Diencephalon (tissue), 1 donor: ENCODE data around the gene IL20. TPM values are rescaled to one million over a fixed set of nuclear protein-coding genes. Genes with fewer than 3 reads are reported as not detected.

Experiments
- total RNA-seq: library from RNA; depleted of rRNA; stranded (reverse); fragments of >200 nt; gene quantifications from one replicate; pipeline ENCODE4 v1.2.3, GENCODE V29; 2014

IL20 gene
- total RNA-seq, result not detected

DNA sequence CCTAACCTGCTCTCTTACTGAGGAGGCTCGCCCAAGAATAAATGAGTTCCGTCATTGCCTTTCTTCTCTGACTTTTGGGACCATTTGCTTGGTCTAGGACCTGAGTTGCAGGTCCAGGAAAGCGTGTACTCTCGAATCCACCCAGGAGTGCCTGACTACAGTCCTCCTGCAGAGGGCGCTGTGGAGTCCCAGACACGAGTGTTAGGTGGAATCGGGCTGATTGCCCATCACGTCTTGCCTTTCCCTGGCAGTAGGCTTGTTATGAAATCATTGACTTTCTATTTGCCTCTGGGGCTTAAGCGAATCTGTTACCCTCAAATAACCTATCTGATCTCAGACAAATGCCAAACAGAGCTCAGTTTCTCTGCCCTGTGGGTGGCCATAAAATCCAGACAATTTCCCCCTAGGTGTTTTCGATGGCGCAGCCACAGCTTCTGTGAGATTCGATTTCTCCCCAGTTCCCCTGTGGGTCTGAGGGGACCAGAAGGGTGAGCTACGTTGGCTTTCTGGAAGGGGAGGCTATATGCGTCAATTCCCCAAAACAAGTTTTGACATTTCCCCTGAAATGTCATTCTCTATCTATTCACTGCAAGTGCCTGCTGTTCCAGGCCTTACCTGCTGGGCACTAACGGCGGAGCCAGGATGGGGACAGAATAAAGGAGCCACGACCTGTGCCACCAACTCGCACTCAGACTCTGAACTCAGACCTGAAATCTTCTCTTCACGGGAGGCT is at the start of gene IL20:
Gene IL20 (plus strand): TSS at position 685 of the 733 bp plus-strand sequence. CDS start 230 bp downstream, outside the sequence.

GRCh38 chr1:206897175-206897574 is 31.8 kb downstream of the IL20 start, which contains the start of gene IL24:
Gene IL24, plus strand, starts transcription at chr1:206897443. Its CDS starts 390 bp downstream, at chr1:206897833.

Other genes with a start within 250 kb of the IL20 start
- 18.0 TPM for gene DYRK3, start 230.1 kb upstream of the IL20 start, total RNA-seq
- gene MAPKAPK2, start 180.7 kb upstream of the IL20 start, total RNA-seq, result 10.1 TPM
- not detected for gene IL19, start 94.8 kb upstream of the IL20 start, total RNA-seq
- 0.46 TPM for gene IL10, start 93.1 kb upstream of the IL20 start, total RNA-seq
- gene IL24, start 31.8 kb downstream of the IL20 start, total RNA-seq, result not detected
- 0.46 TPM for gene FCMR, start 56.3 kb downstream of the IL20 start, total RNA-seq
- gene PIGR, start 80.8 kb downstream of the IL20 start, total RNA-seq, result not detected
- not detected for gene FCAMR, start 104.8 kb downstream of the IL20 start, total RNA-seq
- not detected for gene C1orf116, start 167.1 kb downstream of the IL20 start, total RNA-seq
- gene YOD1, start 185.6 kb downstream of the IL20 start, total RNA-seq, result 25.1 TPM
- gene PFKFB2, start 187.7 kb downstream of the IL20 start, total RNA-seq, result 14.1 TPM
- not detected for gene C4BPB, start 223.2 kb downstream of the IL20 start, total RNA-seq
- gene C4BPA, start 238.6 kb downstream of the IL20 start, total RNA-seq, result not detected